HG03558 (cell line): Measurements from ENCODE around the gene CYSLTR2.

ENCODE experiments used
- ATAC-seq: cut with Tn5 transposase; IDR thresholded peaks from one replicate; pipeline ENCODE4 v1.9.1; 2021; ENCODE audit warnings: moderate number of reproducible peaks; ENCODE audit not compliant: unreplicated experiment; ENCODE audit errors: extremely low read depth

The CYSLTR2 gene

GRCh38 chr13:48653472-48653939 is at the start of gene CYSLTR2:
Gene CYSLTR2, plus strand, starts transcription at chr13:48653929. Its CDS starts 52,889 bp downstream, at chr13:48706818.
- no peak for ATAC-seq

GRCh38 chr13:48615049-48615448 is 38.7 kb upstream of the CYSLTR2 start:
- no peak for ATAC-seq

- no peak for ATAC-seq
Observed at GRCh38 chr13:48618937-48619336, 34.8 kb upstream of the CYSLTR2 start.

- ATAC-seq = no peak
Observed at GRCh38 chr13:48621056-48621455, 32.7 kb upstream of the CYSLTR2 start.

- no peak for ATAC-seq
Observed at GRCh38 chr13:48624016-48624415, 29.7 kb upstream of the CYSLTR2 start.

GRCh38 chr13:48624858-48625257 is 28.9 kb upstream of the CYSLTR2 start:
- no peak for ATAC-seq

GRCh38 chr13:48625413-48626076 is 28.2 kb upstream of the CYSLTR2 start:
- ATAC-seq = no peak

- no peak for ATAC-seq
Observed at GRCh38 chr13:48626077-48626449, 27.7 kb upstream of the CYSLTR2 start.

GRCh38 chr13:48626726-48627451 is 26.8 kb upstream of the CYSLTR2 start:
- no peak for ATAC-seq

- no peak for ATAC-seq
Observed at GRCh38 chr13:48629277-48629676, 24.5 kb upstream of the CYSLTR2 start.

GRCh38 chr13:48630291-48630690 is 23.4 kb upstream of the CYSLTR2 start:
- ATAC-seq = no peak

- ATAC-seq = no peak
Observed at GRCh38 chr13:48630773-48631172, 23.0 kb upstream of the CYSLTR2 start.

- ATAC-seq = no peak
Observed at GRCh38 chr13:48631441-48631840, 22.3 kb upstream of the CYSLTR2 start.

GRCh38 chr13:48633700-48634099 is 20.0 kb upstream of the CYSLTR2 start:
- ATAC-seq = no peak

GRCh38 chr13:48634636-48635035 is 19.1 kb upstream of the CYSLTR2 start:
- no peak for ATAC-seq

GRCh38 chr13:48635478-48635877 is 18.3 kb upstream of the CYSLTR2 start:
- no peak for ATAC-seq

GRCh38 chr13:48636550-48636949 is 17.2 kb upstream of the CYSLTR2 start:
- no peak for ATAC-seq

- ATAC-seq = no peak
Observed at GRCh38 chr13:48637601-48638000, 16.1 kb upstream of the CYSLTR2 start.

- no peak for ATAC-seq
Observed at GRCh38 chr13:48640767-48641166, 13.0 kb upstream of the CYSLTR2 start.

GRCh38 chr13:48641404-48641803 is 12.3 kb upstream of the CYSLTR2 start:
- no peak for ATAC-seq

- ATAC-seq = no peak
Observed at GRCh38 chr13:48642061-48642460, 11.7 kb upstream of the CYSLTR2 start.

- no peak for ATAC-seq
Observed at GRCh38 chr13:48643159-48643558, 10.6 kb upstream of the CYSLTR2 start.
